Measurements from ENCODE around the gene GABARAP.

GABARAP gene

DNA sequence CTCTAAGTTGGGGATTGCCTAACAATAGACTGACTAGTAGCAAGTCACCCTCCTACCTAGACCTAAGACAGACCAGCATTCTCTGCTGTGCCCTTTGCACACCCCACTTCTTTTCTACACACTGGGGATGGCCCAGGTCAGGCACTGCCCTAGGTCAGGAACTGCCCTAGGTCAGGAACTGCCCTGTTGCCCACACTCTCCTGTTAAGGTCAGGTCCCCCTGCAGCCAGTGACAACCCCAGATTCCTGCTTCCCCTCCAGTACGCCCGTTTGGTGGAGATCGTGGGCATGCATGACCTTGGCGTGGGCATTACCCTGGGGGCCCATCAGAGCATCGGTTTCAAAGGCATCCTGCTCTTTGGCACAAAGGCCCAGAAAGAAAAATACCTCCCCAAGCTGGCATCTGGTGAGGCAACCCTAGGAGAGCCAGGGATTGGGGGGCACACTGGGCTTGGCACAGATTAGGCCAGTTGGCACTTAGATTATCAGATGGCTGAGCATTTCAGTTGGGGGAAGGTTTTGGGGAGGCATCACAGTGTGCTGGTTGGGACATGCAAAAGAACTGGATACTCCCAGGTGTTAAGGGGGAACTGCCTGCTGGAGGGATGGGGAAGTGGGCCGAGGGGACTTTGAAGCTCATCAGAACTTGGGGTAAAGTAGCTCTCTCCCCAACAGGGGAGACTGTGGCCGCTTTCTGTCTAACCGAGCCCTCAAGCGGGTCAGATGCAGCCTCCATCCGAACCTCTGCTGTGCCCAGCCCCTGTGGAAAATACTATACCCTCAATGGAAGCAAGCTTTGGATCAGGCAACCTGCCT lies 20.8 kb downstream of the GABARAP start:
- no peak for DNase-seq

DNA sequence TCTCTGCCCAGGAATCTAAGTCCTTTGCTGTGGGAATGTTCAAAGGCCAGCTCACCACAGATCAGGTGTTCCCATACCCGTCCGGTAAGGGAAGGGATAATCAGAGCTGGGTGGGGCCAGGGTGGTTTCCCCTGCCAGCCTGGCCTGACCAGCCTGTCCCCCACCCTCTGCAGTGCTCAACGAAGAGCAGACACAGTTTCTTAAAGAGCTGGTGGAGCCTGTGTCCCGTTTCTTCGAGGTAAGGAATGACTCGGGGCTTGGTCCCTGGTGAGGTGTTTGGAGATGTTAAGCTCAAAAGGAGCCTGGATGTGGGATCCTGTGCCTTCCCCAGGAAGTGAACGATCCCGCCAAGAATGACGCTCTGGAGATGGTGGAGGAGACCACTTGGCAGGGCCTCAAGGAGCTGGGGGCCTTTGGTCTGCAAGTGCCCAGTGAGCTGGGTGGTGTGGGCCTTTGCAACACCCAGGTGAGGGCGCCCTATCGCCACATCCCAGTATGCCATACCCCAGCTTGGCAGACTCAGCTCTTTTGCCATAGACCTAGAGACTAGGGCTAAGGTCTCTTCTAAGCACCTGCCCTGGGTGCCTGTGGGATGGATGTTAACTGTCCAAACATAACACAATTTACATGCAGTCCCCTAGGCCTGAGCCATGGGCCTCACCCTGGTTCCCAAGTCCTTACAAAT lies 21.5 kb downstream of the GABARAP start:
- DNase-seq, result peak; percentile 46 to 56

DNA sequence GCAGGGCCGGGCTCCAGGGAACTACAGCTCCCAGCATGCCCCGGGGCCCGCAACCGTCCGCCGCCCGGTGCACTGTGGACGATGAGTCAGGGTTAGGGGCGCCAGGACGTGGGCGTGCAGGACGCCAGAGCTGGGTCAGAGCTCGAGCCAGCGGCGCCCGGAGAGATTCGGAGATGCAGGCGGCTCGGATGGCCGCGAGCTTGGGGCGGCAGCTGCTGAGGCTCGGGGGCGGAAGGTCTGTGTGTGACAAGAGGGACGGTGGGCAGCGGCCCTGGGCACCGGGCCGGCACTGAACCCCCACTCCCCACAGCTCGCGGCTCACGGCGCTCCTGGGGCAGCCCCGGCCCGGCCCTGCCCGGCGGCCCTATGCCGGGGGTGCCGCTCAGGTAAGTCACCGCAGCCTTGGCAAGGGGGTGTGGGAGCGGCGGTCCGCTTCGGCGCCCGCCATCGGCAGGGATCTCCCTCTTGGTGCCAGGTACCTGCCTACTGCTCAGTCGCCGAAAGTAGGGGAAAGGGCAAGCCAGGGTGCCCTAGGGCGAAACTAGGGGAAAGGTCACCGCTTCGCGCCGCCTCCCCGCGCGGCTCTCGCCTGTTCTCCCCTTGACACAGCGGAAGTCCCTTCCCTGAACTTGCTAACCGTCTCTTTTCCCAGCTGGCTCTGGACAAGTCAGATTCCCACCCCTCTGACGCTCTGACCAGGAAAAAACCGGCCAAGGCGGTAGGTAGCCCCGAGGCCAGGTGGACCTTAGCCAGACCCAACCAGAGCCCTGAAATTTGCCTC lies 22.2 kb downstream of the GABARAP start, which contains the start of the genes ACADVL and DLG4:
TSS of gene ACADVL (plus strand) at position 127 of the 781 bp plus-strand sequence. CDS start at position 174, 47 bp downstream.
TSS of gene DLG4 (minus strand) at position 25 of the 781 bp plus-strand sequence.
- DNase-seq, result peak in 1 of 2 experiments; percentile 52

DNA sequence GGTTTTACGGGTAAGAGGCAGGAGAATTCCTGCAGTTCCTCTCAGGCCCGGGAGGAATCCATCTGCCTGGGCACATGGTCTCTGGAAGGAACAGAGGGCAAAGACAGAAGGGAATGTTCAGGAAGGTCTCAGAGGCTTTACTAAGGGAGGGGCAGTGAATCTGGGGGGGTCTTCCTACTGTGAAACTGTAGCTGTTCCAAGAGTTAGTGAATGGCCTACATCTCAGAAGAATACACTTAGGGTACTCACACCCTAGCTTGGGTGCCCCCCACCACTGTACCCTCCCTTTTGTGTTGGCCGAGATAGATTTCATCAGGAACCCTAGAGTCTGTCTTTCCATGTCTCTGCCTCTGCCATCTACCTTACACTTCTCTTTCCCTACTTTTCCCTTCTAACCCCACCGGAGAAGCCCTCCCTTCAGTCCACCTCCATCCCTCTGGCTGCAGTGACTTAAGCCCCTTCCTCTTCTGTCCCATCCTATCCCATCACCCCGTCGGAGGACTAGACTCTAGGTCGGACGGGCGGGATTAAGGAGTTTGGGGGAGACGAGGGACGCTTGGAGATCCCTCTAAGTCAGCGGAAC lies 22.9 kb downstream of the GABARAP start:
- DNase-seq, result no peak

DNA sequence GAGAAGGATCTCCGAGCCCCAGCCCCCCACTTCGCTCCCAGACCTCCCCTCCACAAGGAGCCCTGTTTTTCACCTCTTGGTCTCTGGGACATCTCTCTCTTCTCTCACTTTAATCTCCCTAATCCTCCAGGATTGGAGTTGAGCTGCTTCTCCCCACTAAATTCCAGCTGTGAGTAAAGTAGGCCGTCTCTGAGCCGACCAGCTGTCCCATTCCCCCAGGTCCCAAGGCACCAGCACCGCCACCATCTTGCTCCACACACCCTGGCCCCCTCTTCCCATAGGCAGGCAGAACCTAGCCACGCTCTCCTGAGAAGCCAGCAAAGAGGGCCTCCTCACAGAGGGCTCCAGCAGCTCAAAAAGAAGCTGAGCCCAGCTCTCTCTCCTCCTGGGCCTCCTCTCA lies 23.5 kb downstream of the GABARAP start:
- DNase-seq, result no peak

DNA sequence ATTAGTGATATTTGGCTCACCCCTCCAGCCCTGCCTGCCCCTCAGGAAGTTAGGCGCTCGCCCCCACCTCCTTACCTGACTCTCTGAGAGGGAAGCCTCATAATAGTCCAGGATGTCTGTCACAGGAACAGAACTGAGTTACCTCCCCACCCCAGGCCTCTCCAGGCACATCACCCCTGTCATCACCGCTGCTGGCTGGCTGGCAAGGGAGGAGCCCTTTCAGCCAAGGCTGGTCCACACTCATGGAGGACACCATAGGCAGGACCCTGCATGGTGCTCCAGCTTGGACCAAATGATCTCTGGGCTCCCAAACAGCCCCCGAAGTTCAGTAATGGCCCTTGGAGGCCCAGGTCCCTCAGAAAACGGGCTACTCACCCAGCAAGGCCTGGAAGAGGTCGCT lies 24.1 kb downstream of the GABARAP start:
- DNase-seq, result no peak

DNA sequence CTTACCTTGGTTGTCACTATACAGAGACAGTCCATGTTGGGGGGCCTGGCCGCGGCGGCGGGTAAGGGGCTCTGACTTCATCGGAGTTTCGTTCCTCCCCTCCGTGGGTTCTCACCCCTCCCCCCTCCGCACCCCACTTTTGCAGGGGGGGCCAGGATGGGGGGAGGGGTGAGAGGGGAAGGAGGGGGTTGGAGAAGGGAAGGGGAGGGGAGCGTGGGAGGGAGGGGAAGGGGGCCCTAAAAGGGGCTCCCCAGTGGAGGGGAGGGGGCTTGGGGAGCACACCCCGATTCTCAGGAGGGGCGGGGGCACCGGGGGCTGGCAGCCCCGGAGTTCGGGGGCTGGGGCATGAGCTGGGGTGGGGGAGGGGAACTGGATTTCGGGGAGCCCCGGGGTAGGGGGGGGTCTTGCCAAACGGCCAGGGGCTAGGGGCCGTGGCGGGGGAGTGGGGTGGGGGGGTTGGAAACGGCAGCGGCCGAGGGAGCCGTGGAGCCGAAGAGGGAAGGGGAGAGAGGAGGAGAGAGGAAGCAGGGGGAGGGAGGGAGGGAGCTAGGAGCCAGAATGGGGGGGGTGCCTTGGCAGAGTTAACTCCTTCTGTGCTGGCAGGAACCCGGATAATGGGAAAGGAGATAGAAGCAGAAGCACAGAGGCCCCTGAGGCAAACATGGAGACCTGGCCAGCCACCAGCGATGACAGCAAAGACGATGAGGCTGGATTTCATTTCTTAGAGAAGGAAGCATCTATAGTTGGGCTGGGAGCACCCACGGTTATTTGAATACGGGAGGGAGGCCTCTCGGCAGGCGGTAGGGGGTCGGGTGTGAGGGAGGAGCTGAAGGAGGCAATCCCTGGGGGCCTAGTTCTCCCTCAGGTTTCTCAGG lies 24.9 kb downstream of the GABARAP start:
- DNase-seq, result peak; percentile 11 to 38

DNA sequence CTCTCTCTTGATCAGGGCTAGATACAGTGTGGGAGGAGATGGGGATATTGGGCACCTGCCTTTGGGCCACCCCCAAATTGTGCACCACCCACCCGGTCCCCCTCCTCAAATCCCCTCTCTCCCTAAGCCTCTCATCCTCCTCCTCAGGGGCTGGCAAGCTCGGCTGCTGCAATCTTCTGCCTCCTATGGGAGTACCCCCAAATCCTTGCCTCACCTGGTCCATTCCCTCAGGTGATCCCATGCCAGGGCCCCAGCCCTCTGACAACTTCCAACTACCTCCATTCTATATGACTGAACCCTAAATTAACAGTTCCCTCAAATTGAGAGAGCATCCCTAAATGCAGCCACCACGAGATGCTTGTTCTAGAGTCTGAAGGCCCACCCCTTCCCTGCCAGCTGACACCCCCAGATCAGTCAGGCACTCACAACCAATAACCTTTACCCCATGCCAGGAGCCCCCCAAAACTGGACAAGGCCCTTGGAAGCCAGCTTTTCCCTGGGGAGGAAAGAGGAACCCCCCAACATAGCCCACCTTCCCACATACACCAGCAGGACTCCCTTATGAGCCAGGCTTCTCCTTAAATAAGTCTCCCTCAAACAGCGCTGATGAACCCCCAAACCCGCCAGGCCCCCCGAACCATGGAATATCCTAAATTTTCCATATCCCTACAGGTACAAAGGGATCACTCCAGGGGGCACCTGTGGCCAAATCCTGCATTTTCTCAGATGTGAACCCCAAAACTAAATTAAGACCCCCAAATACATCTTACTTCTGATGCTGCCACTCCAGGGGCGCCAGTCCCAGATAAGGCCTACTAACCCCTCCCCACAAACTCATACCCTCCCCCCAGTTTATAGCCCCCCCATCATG lies 25.8 kb downstream of the GABARAP start:
- no peak for DNase-seq

DNA sequence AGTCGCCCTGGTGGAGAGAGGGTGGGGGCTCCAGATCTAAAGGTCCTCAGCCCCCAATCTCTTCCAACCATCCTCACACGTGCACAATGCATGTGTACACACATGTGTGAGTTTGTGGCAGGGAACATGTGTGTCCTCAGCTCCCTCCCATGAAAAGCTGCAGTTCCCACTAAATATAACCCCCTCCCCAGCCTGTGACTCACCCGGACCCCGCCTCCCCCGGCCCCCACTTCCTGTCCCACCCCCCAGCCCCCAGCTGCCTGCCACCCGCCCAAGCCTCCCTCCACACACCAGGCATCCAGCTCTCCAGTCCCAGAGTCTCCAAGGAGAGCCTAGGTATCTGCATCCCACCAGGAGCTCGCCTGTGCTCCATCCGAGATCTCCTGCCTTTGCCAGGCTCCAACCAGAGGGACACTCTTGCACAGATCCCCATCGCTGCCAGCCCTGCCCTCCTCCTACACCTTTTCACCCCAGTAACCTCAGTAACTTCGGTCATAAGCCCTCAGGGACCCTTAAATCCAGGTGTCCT lies 26.5 kb downstream of the GABARAP start:
- DNase-seq, result no peak

DNA sequence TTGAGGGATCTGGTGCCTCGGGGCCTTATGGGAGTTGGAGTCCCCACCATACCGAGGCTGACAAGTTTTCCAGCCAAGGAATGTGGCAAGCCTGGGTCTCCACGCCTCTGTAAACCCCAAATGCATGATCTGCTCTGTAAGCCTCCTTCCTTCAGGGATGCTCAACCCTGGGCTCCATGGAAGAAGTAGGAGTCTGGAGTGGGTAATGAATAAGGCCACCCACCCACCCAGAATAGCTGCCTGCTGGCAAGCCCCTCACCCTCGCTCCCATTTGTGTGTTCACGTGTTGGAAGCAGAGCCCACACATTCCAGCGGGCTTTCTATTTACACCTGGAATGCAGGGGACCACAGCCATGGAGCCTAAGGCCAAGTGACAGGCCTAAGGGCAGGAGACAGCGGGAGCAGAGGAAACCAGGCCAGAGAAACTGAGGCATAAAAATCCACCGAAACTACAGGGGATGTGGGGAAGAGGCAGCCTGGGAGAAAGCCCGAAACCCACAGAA lies 27.1 kb downstream of the GABARAP start:
- no peak for DNase-seq

DNA sequence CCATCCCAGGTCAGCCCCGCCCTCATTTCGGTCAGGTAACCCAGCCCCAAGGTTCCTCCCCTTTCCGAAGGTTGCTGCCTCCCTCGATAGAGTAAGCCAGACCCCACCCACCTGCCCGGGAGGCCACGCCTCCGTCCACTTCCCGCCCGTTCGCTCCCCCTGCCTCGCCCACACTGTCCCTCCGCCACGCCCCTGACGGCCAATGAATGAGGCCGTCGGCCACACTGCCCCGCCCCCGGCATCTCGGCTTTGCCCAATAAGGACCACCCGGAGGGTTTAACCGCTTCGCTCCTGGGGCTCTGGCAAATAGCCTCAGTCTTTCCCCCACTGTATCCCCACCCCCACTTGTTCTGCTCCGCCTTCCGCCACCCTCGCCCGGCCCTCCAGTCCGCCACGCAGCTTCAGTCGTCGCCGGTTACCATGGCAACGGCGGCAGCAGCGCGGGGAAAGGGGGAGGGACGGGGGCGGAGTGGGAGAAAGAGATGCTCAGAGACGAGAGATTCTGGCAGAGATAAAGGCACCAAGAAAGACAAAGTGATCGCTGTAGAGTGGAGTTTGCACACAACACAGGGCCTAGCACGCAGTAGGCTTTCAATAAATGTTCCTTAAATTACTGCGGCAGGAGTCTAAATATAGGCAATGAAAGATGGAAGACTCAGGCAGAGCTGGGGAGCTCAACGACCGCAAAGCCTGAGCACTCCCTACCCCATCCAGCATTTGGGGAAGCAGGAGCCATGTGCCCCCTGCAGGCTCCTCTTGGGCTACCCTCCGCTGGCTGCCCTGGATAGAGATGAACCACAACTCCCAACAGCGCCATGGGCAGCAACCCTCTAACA lies 27.7 kb downstream of the GABARAP start:
- peak; percentile 91 to 95 for DNase-seq

DNA sequence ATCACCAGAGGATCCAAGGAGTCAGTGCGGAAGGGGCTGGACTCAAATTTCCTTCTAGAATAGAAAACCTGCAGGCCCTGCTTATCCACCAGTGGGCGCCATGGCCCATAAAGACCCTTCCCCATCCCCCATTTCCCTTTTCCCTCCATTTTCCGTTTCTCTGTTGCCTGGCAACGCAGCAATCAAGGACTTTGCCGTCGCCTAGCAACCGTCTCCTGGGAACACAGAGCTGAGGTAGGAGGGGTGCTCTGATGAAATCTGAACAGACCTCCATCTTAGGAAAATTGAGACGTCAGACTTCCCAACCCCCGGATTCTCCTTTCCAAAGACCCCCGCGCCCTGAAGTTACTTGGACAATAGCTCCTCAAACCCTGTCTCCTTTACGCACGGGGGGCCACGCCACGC lies 28.4 kb downstream of the GABARAP start:
- DNase-seq, result peak; percentile 83 to 84

DNA sequence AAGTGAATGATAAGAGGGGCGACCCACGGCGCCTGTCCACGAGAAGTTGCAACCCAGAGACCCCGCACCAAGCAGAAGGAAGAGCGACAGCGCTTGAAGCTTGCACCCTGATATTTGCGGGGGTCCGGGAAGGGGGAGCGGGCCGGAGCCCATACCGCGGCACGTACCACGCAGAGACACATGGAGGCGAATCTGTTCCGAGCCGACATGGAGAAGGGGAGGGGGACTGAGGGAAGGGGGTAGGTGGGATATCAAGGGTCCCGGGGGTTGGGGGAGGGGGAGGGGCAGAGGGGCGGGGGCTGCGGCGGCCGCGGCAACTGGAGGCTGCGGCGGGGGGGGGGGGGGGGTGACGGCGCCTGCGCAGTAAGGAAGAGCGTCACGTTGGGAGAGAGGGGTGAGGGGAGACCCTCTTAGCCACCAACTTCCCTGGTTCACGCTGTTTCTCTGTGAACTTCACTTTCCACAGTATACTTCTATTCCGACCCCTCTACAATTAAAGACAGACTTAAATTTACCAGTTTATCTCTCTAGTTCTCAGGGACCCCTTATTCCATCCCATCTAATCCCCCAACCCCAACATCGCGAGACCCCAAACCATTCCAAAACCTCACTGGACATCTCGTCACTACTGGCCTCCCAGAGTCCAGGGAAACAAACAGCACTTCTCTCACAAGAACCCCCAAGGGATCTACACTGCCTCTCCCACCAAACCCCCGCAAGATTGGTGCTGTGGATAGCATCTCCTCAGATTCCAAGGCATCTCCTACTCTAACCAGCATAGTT lies 30.6 kb downstream of the GABARAP start:
- DNase-seq, result peak in 1 of 2 experiments; percentile 0

DNA sequence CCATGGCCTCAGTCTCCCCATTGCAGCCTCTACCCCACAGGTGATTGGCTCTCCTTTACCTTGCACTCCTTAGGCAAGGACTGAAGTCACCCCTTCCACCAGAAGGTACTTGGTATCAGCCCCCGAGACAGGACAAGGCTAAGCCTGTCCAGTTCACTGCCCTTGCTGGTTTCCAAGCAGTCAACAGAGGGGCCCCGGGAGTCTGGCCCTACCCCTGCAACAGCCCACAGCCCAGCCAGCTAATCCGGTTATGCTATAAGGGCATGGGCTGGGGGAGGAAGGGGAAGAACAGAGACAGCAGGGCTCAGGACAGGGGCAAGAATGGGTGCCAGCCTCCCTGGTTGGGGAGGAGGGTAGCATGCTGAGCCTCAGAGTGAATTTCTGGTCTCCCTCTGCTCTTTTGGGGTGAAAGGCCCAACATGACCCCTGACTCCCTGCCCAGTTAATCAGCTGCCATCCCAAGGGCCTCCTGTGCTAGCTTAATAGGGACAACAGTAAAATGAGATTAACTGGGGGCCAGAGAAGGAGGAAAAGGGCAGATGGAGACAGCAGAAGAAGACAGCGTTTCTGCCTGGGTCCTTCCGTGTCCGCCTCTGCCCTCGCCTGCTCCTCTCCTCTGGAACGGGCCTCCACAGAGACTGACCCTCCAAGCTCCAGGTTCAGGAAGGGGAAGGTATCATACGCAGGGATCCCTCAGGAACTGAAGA lies 33.3 kb downstream of the GABARAP start:
- no peak for DNase-seq

DNA sequence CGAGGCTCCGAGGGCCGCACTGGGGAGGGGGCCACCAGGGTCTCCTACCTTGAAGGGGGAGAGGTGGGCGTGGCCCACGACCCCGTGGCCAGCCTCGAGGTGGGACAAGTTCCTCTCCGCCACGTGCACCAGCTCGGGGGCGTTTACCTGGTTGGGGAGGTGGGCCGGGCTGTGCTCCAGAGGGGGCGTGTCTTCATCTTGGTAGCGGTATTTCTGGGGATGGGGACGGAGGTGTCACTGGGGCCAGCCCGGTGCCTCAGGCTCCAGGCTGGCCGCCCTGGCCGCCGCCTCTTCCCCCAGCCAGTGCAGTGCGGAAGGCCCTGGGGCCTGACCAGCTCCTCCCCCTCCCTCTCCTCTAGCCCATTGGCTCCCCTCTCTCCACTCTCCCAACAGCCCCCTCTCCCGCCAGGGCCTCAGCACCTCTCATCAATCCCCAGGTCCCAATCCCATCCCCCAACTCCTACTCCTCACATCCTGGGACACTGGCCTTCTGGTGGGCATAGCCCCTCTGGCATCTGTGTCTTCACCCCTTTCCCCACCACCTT lies 34.1 kb downstream of the GABARAP start:
- no peak for DNase-seq

DNA sequence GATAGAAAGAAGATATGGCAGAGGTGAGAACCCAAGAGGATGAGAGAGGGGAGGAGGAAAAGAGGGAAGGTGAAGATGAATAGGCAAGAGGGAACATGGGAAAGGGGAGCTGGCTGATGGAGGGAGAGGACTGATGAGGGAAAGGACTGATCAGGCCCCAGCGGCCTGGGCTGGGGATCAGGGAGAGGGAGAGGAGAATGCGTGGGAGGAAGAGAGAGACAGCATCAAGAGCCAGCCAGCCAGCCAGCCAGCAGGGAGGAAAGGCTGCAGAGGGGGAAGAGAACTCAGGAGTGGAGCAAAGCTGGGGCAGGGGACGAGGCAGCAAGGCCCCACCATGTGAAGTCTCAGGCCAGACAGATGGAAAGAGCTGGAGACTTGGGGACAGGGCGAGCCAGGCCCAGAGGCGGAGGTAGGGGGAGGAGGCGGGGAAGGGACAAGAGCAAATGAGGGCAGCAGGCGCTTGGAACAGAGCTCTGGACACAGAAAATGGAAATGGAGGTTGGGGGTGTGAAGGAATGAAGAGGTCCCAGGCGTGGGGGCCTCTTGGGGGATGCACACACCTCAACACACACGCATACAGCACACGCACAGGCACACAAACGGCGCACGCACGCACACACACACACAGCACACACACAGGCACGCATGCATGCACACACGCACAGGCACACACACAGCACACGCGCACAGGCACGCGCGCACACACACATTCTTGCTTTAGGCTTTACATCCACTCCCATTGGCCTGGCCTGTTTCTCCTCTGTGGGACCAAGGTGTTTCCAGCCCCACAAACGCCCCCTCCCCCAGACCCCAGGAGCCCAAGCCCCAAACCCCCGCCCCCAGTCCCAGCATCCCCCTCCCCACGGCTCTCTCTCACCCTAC lies 34.9 kb downstream of the GABARAP start:
- no peak for DNase-seq

DNA sequence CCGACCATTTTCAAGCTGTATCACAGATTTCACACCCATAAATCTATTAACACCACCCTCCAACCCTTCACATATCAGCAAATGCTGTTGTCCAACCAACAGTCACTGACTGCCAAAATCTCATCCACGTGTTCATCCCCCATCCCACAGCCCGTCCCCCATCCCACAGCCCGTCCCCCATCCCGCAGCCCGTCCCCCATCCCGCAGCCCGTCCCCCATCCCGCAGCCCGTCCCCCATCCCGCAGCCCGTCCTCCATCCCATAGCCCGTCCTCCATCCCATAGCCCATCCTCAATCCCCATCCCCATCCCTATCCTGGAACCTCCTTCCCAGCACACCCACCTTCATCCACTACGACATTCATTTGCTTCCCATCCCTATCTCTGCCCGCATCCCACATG lies 36.7 kb downstream of the GABARAP start:
- DNase-seq, result no peak
